VCaP (cell line): ENCODE measurements around the gene RBM8A.

Experiments used
- H3K27ac ChIP-seq: fragments of 450-650 bp; 2 replicates; pipeline ENCODE4 v1.5.1; 2017
- TF ChIP-seq, protein P1 (sequence below): fragments of 450-650 bp; conservative IDR thresholded peaks from 2 replicates; pipeline ENCODE4 v1.5.1; 2017; ENCODE audit warnings: mild to moderate bottlenecking, moderate library complexity

Gene RBM8A

DNA sequence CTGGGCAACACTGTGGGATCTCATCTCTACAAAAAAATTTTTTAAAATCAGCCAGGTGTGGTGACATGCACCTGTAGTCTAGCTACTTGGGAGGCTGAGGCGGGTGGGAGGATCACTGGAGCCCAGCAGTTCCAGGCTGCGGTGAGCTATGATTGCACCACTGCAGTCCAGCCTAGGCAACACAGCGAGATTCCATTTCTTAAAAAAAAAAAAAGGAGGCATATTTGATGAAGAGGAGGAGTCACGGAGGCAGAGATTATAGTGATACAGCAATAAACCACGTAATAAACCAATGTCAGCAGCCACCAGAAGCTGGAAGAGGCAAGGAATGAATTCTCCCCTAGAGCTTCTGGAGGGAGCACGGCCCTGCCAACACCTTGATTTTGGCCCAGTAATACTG, 26.6 kb upstream of the RBM8A start:
- peak overlapping the region; percentile 50 for H3K27ac ChIP-seq
- TF ChIP-seq, protein P1, sequence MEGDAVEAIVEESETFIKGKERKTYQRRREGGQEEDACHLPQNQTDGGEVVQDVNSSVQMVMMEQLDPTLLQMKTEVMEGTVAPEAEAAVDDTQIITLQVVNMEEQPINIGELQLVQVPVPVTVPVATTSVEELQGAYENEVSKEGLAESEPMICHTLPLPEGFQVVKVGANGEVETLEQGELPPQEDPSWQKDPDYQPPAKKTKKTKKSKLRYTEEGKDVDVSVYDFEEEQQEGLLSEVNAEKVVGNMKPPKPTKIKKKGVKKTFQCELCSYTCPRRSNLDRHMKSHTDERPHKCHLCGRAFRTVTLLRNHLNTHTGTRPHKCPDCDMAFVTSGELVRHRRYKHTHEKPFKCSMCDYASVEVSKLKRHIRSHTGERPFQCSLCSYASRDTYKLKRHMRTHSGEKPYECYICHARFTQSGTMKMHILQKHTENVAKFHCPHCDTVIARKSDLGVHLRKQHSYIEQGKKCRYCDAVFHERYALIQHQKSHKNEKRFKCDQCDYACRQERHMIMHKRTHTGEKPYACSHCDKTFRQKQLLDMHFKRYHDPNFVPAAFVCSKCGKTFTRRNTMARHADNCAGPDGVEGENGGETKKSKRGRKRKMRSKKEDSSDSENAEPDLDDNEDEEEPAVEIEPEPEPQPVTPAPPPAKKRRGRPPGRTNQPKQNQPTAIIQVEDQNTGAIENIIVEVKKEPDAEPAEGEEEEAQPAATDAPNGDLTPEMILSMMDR = no peak

DNA sequence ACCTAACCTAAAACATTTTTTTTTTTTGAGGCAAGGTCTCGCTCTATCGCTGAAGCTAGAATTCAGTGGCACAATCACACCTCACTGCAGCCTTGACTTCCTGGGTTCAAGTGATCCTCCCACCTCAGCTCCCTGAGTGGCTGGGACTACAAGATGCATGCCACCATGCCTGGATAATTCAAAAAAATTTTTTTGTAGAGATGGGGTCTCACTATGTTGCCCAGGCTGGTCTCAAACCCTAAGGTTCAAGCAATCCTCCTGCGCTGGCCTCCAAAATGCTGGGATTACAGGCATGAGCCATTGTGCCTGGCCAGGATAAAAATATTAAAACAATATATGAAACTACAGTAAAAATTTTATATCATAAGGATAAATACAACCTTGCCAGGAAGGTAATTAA, 25.6 kb upstream of the RBM8A start:
- TF ChIP-seq, protein P1 = no peak
- no peak overlapping the region for H3K27ac ChIP-seq

DNA sequence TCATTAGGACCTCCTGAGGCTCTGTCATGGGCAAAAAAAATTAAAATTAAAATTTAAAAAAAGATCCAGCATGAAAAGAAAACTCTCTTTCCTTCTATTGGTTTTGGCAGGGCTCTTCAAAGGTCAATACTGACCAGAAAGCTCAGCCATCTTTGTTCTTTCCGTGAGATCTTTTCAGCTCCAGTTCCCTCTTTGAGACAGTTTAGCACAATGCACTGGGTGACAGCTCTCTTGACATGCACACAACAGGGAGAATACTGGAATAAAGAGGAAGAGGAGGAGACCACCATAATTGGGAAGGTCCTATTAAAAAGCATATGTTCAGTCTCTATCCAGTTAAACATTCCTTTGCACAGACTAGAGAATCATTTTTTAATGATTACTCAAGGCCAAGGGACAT, 24.2 kb upstream of the RBM8A start:
- TF ChIP-seq, protein P1 = no peak
- no peak overlapping the region for H3K27ac ChIP-seq

DNA sequence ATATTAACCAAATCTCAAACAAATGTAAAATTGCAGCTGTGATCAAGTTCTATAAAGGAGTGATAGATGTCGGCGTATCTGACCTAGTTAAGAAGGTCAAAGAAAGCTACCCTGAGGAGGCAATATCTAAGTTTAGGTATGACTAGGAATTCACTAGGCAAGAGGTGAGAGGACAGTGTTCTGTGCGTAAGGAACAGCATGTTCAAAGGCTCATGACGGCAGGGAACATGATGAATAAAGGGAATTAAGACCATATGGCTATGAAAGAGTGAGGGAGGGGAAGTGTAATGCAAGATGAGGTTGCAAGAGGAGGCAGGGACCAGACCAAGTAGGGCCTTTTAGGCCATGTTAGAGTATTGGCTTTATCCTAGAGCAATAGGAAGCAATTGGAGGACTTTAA, 21.9 kb upstream of the RBM8A start:
- no peak overlapping the region for H3K27ac ChIP-seq
- TF ChIP-seq, protein P1 = no peak

DNA sequence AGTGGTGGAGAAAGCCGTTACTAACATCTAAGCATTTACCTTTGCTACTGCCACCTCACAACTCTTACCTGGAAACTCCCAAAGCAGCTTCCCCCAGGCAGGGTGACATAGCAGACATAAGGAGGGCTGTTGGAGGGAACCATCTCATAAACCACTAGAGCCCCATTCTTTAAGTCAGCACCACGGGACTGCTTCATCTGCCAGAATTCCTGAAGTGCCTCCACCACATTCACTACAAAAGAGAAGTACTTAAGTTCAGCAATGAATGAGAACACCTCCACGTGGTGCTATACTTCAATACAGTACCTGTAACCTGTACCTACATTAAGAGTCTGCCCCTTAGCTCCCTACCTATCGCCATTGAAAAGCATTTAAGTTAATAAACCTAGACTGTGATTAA, 20.3 kb upstream of the RBM8A start:
- TF ChIP-seq, protein P1 = no peak
- no peak overlapping the region for H3K27ac ChIP-seq

DNA sequence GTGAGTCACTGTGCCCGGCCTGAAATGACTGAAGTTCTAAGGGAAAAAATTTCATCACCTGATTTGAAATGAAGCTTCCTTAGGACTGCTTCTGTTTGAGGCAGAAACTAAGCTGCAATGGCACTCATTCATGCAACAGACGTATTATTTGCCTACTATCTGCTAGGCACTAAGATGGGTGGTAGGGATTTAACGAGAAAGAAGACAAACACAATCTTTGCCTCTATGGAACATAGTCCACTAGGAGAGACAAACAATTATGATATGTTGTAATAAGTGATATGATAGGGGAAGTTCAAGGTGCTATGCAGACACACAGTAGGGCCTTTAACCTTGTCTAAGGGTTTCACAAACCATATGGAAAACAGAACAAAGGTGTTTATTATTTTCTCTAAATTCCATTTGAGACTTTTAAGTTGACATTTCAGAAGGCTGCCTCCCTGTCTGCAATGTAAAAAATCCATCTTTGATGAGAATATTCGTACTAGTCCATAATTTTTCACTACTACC, 19.2 kb upstream of the RBM8A start:
- H3K27ac ChIP-seq = no peak overlapping the region
- TF ChIP-seq, protein P1 = no peak

DNA sequence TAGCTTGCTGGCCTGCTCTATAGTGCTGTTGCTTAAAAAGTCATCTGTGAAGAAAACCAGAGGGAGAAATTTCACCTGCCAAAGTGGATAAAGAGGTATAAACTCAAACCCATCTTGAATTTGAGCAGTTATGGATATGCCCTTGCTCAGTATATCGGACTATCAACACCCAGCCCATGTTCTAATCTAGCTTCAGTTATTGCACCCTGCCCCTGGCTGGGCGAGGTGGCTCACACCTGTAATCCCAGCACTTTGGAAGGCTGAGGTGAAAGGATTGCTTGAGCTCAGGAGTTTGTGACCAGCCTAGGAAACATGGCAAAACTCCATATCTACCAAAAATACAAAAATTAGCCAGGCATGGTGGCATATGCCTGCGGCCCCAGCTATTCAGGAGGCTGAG, 17.2 kb upstream of the RBM8A start:
- TF ChIP-seq, protein P1 = no peak
- H3K27ac ChIP-seq = no peak overlapping the region

DNA sequence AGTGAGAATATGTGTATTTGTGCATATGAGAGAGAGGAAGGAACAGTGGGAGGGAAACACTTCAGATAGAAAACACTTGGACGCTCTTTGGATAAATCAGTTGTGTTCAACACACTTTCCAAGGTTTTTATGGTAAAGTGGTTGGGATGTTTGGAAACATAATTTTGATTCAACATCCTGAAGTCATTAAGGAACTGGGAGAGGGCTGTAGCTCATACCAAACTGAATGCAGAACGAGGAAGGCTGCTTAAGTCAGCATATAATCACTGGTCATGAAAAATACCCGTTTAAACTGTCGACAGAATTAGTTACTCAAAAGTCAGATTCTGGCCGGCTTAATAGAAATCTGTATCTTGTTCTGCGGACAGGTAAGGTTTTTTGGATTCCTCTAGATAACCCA, 15.6 kb upstream of the RBM8A start:
- H3K27ac ChIP-seq = no peak overlapping the region
- TF ChIP-seq, protein P1 = no peak
